Neural crest cell (in vitro differentiated cells): Measurements from ENCODE around the gene CEND1. TPM values are rescaled to one million over a fixed set of nuclear protein-coding genes. Genes with fewer than 3 reads are reported as not detected.

ENCODE experiments used
- DNase-seq: peaks from one replicate; pipeline ENCODE4 v3.0.0; 2021; ENCODE audit warnings: low read depth, mixed read lengths, low spot score
- H3K27ac Mint-ChIP-seq: one replicate; pipeline ENCODE4 v1.8.0; 2021; ENCODE audit warnings: mild to moderate bottlenecking, mixed read lengths; ENCODE audit not compliant: unreplicated experiment
- H3K27me3 Mint-ChIP-seq: 2 replicates; pipeline ENCODE4 v1.8.0; 2021; ENCODE audit warnings: low read depth, mild to moderate bottlenecking, mixed read lengths
- H3K36me3 Mint-ChIP-seq: 2 replicates; pipeline ENCODE4 v1.8.0; 2021; ENCODE audit warnings: low read depth, mild to moderate bottlenecking, mixed read lengths
- H3K4me1 Mint-ChIP-seq: 2 replicates; pipeline ENCODE4 v1.8.0; 2021; ENCODE audit warnings: mixed read lengths
- H3K4me3 Mint-ChIP-seq: one replicate; pipeline ENCODE4 v1.8.0; 2021; ENCODE audit warnings: mild to moderate bottlenecking, mixed read lengths
- H3K9me3 Mint-ChIP-seq: 2 replicates; pipeline ENCODE4 v1.8.0; 2021; ENCODE audit warnings: mixed read lengths
- total RNA-seq: library from RNA; stranded (reverse); gene quantifications from 2 replicates; pipeline ENCODE4 v1.2.1, GENCODE V29; 2021
- TF ChIP-seq, protein P1 (sequence below): fragments of 200-600 bp; sonication (generic); conservative IDR thresholded peaks from 2 replicates; pipeline ENCODE4 v1.5.0; 2021; ENCODE audit warnings: antibody characterized with exemption, mild to moderate bottlenecking

CEND1 gene
- total RNA-seq, 1 donor from 2014 or later = 1.2 TPM

DNA sequence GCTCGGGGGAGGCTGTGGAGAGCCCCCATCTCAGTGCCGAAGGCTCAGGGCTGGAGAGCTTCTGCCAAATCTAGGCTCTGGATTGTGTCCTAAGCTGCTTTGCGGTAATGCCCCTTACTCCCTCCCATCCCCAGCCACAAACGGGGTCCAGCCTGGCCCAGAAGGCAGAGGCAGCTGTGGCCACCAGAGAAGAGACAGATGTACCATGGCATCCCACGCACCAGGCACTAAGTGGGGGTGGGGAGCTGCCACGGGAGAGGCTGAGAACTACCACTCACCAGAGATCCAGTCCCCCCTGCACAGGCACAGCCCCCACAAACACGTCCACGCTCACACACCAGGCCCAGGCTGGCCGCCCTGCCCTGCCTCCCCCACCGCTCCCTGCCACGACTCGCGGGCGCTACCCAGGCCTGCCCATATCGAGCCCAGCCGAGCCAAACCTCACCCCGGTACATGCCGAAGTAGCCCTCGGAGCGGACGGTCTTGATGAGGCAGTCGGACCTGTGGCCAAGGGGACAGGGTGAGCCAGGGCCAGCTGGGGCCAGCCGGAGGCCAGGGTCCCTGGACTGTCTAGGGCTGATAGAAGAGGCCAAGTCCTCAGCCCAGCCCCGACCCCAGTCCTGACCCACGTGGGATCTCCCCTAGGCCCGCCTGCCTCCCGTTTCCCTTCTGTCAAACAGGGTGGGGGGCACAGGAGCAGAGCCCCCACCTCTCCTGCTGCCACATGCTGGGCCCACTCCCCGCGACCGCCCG, 4.3 kb upstream of the CEND1 start:
- H3K27ac Mint-ChIP-seq = no peak overlapping the region
- H3K9me3 Mint-ChIP-seq = no peaks in the 10 kb centered on the region
- peak overlapping the region; percentile 66 for H3K4me3 Mint-ChIP-seq
- no peak for DNase-seq
- H3K4me1 Mint-ChIP-seq = peaks cover 15% of the 10 kb centered on the region
- TF ChIP-seq, protein P1, sequence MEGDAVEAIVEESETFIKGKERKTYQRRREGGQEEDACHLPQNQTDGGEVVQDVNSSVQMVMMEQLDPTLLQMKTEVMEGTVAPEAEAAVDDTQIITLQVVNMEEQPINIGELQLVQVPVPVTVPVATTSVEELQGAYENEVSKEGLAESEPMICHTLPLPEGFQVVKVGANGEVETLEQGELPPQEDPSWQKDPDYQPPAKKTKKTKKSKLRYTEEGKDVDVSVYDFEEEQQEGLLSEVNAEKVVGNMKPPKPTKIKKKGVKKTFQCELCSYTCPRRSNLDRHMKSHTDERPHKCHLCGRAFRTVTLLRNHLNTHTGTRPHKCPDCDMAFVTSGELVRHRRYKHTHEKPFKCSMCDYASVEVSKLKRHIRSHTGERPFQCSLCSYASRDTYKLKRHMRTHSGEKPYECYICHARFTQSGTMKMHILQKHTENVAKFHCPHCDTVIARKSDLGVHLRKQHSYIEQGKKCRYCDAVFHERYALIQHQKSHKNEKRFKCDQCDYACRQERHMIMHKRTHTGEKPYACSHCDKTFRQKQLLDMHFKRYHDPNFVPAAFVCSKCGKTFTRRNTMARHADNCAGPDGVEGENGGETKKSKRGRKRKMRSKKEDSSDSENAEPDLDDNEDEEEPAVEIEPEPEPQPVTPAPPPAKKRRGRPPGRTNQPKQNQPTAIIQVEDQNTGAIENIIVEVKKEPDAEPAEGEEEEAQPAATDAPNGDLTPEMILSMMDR = no peak
- H3K27me3 Mint-ChIP-seq = no peaks in the 10 kb centered on the region
- H3K36me3 Mint-ChIP-seq = no peaks in the 10 kb centered on the region

DNA sequence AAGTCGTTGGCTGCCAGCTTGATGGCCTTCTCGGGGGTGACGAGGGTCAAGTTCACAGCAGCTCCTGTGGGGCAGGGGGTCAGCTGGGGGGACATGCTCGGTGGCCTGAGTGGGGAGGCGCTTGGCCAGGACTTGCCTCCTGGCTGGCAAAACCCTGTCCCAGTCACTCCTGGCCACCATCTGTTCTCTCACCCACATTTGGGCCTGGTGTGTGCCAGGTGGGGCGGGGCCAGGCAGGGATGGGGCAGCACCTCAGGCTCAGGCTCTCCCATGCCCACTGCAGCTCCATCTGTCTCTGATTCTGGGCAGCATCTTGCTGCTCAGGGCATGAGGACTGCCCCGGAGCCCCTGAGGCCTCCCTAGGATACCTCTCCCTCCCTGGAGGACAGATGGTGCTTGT, 3.7 kb upstream of the CEND1 start:
- Mint-ChIP-seq H3K27me3 (no peaks in the 10 kb centered on the region), H3K4me1 (peaks cover 15% of the 10 kb centered on the region), H3K4me3 (peak overlapping the region; percentile 66), H3K36me3 (no peaks in the 10 kb centered on the region), H3K27ac (no peak overlapping the region), H3K9me3 (no peaks in the 10 kb centered on the region)
- TF ChIP-seq, protein P1 = no peak
- DNase-seq = no peak

DNA sequence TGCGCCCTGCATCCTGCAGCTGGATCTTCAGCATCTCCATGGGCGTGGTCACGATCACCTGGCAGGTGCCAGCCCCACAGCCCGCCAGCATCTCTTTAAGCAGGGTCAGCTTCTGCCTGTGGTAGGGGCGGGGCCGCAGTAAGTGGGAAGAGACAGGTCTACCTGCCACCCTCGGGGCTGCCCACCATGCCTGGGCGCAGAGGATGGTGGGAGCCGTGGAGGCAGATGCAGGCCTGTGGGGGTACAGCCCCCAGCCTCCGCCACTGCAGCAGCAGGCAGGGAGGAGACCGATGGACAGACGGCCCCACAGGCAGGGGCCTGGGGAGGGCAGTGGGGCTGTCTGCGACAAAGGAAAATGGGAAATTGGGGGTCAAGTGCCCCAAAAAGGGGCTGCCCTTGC, 3.0 kb upstream of the CEND1 start:
- peaks cover 15% of the 10 kb centered on the region for H3K4me1 Mint-ChIP-seq

DNA sequence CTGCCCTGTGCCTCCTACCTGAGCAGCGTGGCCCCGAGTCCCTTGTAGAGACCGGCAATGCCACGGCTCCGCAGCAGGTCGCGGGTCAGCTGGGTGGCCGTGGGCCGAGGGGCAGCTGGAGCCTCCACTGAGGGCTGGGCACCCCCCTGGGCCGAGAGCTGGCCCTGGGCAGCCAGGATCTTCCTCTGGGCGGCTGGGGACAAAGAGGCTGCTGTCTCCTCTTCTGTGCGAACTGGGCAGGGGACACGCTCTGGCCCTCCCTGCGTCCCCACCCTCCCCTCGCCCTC, 2.6 kb upstream of the CEND1 start:
- Mint-ChIP-seq H3K9me3 (no peaks in the 10 kb centered on the region), H3K27me3 (no peaks in the 10 kb centered on the region), H3K36me3 (no peaks in the 10 kb centered on the region), H3K27ac (no peak overlapping the region), H3K4me3 (no peak overlapping the region), H3K4me1 (peaks cover 15% of the 10 kb centered on the region)
- TF ChIP-seq, protein P1 = no peak
- no peak for DNase-seq

More for the DNA sequence above, 3.0 kb upstream of the CEND1 start:
- H3K9me3 Mint-ChIP-seq = no peaks in the 10 kb centered on the region
- no peak for DNase-seq
- H3K27me3 Mint-ChIP-seq = no peaks in the 10 kb centered on the region
- H3K36me3 Mint-ChIP-seq = no peaks in the 10 kb centered on the region
- TF ChIP-seq, protein P1 = no peak
- no peak overlapping the region for H3K27ac Mint-ChIP-seq
- no peak overlapping the region for H3K4me3 Mint-ChIP-seq

DNA sequence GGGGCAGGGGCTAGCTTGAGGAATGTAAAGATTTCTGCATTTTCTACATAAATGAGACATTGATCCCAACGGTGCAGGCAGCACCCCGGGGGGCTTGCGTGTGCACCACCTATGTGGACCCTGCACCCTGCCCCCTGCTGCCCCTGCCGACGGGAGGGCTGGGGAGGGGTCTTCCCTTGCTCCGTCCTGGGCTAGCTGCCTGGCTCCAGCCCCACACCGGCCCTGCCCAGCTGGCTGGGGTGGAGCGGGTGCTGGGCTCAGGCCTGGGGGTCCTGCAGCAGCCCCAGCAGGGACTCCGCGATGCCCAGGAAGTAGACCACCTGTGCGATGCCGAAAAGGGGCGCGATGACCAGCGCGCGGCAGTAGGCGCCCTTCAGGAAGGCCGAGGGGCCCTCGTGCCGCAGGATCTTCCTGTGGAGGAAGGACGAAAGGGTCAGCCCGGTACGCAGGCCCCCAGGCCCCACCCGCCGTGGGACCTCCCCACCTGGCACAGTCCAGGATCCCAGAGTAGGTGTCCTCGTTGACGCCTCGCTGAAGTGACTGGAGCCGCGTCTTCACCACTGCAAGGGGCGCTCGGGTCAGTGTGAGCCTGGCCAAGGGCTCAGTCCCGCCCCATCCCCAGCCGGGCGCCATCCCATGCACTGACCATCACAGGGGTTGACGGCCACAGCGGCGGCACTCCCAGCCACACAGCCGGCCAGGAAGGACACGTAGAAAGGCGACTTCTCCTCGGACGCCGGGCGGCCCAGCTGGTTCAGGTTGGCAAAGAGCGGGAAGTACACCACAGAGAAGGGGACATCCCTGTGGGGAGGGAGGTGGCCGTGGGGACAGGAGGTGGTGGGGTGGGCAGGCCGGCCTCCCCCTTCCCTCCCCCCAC, 2.0 kb upstream of the CEND1 start:
- no peak for DNase-seq
- TF ChIP-seq, protein P1 = no peak
- Mint-ChIP-seq H3K4me3 (no peak overlapping the region), H3K27me3 (no peaks in the 10 kb centered on the region), H3K4me1 (peaks cover 9% of the 10 kb centered on the region), H3K27ac (no peak overlapping the region), H3K36me3 (no peaks in the 10 kb centered on the region), H3K9me3 (no peaks in the 10 kb centered on the region)
